ENCODE data around the gene MEGF9.
"Not testable (repeated sequence)": the region's sequence is repeated elsewhere in the genome, so short reads cannot be mapped to it uniquely, and the experiment has no call there.

MEGF9 gene

DNA sequence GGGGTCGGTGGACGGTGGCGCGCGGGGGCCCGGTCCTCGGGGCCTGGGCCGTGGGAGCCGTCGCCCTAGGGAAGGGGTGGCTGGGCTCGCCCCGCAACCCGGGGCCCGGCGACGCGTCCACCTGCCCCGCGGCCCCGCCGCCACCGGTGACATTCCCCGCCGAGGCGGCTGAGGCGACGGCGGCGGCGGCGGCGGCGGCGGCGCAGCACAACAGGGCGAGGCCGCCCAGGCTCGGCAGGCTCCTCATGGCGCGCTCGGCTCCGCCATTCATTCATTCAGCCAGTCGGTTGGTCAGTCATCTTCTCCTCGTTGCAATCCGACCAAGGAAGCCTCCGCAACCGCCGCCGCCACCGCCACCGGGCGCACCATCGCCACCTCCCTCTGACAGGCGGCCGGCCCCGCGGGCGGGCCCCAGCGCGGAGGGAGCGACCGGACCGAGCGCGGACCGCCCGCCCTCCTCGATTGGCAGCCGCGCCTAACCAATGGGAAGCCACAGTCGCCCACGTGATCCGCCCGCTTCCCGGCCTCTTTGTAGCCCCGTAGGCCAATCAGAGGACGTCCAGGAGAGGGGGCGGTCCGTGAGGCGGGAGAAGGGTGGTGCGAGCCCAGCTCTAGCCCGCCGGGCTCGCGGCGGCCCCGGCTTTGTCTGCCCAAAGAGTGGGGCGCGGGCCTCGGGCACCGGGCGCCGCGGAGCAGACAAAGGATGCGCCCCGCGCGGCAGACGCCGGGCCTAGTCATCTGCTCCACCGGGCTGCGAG is at the start of gene MEGF9:
Gene MEGF9 (minus strand): TSS at position 383 of the 758 bp plus-strand sequence. CDS start 112 bp downstream, at position 271.
- DNase-seq, result peak; percentile 95

DNA sequence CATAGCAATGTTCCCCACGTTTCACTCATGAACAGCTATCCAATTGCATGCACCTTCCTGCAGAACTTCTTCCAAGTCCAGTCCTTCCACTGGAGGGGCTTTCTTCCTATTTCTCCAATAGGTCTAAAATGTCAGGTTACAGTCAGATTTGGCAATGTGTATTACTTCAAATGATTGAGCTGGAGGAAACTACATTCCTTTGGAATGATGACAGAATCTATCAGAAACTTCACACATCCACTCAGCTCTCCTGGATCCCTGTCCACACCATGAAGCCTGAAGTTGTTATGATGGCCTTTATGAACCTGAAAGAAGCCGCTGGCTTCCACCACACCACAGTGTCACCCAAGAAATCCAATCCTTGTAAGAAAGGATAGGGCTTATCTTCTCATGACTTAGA is 46.7 kb upstream of the MEGF9 start:
- no peak for DNase-seq

DNA sequence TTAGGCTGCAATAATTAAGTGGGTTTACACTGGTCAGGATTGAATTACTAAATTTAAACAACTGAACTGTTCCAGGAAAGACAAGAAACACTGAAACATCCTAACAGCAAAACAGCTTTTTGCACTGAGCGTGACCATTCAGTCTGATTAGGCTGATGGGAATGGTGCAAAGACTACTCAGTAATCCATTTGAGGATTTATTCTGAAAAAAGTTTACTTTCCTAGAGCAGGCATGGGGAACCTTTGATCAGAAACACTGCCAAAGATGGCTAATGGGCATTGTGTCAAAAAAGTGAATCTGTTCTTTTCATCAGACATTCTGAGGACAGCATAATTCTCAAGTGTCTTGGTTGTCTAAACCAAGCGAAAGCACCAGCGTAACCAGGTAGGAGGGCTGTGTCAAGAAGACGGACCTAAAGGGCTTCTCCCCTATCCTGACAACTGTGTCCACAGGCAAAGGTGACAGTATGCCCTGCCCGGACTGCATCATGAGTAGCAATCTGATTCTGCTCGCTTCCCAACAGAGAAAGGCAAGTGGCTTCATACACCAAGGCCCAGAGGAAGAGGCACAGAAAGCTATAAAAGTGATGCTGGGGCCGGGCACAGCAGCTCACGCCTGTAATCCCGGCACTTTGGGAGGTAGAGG is 45.6 kb upstream of the MEGF9 start:
- no peak for DNase-seq

- no peak for DNase-seq
Measured at GRCh38 chr9:120758544-120758943, 44.3 kb upstream of the MEGF9 start.

GRCh38 chr9:120757026-120757913 is 43.0 kb upstream of the MEGF9 start:
- no peak for DNase-seq

DNA sequence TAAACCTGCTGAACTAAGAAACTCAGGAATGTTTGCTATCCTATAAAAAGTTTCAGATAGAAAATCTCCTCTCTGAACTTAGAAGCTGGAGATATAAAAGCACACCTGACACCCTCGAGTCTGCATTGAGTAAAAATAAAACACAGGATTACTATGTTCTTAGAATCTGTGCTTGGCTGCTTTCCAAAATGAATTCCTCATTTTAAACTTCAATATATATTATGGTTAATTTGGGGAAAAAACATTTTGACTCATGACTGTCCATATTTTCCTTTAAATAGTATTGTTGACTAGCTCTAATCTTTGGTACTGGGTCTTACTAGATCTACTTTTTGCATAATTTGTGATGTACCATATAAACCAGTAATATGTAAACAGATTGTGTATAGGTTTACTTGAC is 42.3 kb upstream of the MEGF9 start:
- DNase-seq, result no peak

DNA sequence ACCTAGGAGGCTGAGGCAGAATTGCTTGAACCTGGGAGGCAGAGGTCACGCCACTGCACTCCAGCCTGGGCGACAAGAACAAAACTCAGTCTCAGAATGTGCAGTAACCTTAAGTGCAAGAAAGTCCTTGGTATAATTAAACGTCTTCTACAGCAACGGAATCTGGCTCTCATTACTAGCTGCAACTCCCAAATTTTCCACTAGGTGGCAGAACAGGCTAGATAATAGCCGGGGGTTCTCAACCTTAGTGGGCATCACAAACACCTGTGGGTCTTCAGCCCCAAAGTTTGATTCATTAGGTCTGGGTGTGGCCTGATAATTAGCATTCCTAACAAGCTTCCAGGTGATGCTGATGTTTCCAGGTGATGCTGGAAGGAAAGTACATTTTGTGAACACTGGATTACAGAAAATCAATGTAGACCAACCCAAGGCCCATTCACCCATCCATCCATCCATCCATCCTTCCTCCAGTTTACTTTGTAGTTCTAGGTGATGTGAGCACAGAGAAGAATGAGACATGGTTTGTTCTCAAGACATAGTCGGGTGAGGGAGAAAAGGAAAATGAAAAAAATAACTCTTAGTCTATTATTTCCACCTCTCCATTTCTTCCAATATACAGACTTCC is 41.7 kb upstream of the MEGF9 start:
- peak; percentile 60 to 80 for DNase-seq

DNA sequence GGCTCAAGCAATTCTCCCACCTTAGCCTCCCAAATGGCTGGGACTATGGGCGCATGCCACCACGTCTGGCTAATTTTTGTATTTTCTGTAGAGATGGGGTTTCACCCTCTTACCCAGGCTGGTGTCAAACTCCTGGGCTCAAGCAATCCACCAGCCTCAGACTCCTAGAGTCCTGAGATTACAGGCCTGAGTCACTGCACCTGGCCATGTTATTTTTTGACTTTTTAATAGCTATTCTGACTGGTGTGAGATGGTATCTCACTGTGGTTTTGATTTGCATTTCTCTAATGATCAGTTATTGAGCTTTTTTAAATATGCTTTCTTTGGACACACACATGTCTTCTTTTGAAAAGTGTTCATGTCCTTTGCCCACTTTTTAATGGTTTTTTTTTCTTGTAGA is 40.8 kb upstream of the MEGF9 start:
- DNase-seq, result no peak

GRCh38 chr9:120750421-120750820 is 36.2 kb upstream of the MEGF9 start:
- no peak for DNase-seq

- DNase-seq, result not testable (repeated sequence)
Measured at GRCh38 chr9:120746366-120746765, 32.1 kb upstream of the MEGF9 start.

DNA sequence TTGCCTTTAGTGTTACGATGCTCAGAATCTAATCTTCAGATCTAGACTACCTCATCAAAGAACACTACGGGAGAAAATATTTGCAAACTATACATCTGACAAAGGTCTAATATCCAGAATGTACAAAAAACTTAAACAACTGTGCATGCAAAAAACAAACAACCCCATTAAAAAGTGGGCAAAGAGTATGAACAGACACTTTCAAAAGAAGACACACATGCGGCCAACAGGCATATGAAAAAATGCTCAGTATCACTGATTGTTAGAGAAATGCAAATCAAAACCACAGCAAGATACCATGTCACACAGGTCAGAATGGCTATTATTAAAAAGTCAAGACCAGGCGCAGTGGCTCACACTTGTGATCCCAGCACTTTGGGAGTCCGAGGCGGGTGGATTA is 31.0 kb upstream of the MEGF9 start:
- no peak for DNase-seq

- DNase-seq, result peak in 1 of 2 donors; percentile 40
Measured at GRCh38 chr9:120742951-120743416, 28.7 kb upstream of the MEGF9 start.

- no peak for DNase-seq
Measured at GRCh38 chr9:120741701-120742100, 27.4 kb upstream of the MEGF9 start.

DNA sequence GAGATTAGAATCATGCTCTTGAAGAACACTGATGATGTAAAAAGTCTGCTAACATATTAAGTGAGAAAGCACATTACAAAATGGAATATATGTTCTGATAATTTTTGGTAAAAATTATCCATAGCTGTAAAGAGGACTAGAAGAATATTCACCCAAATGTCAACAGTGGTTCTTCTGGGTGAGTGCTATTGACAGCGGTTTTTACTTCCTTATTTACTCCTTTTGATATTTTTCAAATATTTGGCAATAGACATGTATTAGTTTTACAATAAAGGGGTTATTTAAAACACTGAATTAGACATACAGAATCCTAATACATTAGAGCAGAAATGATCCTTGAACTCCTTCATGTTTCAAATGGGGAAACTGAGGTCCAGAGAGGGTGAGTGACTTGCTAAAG is 26.9 kb upstream of the MEGF9 start:
- no peak for DNase-seq

DNA sequence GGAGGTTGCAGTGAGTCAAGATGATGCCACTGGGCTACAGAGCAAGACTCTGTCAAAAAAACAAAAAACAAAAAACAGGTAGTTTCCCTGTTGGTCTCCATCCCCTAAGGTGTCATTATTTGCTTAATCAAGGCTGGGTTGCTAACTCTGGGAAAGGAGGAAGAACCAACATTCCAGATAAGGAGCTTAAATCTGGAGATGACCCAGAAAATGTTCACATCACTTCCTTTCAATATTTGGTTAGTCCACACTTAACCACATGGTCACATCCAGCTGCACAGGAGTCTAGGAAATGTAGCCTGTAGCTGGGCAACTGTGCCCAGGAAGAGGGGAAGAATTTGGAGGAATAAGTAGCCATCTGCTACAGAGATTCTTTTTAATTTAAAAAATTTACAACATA is 25.9 kb upstream of the MEGF9 start:
- DNase-seq, result no peak

GRCh38 chr9:120737416-120738165 is 23.3 kb upstream of the MEGF9 start:
- DNase-seq, result no peak

- DNase-seq, result no peak
Measured at GRCh38 chr9:120736881-120737280, 22.6 kb upstream of the MEGF9 start.

- DNase-seq, result peak in 1 of 2 donors; percentile 38
Measured at GRCh38 chr9:120735415-120736126, 21.3 kb upstream of the MEGF9 start.

- DNase-seq, result no peak
Measured at GRCh38 chr9:120734607-120735410, 20.5 kb upstream of the MEGF9 start.

DNA sequence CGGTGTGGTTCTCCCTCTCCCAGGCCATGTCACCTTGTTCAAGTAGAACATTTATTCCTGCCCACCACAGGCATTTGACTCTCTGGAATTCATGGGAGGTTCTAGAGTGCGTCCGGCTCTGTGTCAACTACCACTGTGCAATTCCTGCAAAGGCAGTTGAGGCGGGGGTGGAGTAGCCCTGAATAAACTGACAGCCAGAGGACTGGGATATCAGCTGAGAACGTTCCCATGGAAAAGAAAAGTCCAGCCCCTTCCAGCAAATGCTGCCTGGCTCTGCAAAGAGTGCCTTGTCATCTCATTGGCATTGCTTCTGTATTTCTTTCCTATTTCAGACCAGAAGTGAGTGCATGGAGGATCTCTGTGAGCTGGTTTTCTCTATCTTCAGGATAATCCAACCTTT is 18.9 kb upstream of the MEGF9 start:
- DNase-seq, result no peak
